ENCODE results near the gene MYMK. TPM values are rescaled to one million over a fixed set of nuclear protein-coding genes. Genes with fewer than 3 reads are reported as not detected.

The MYMK gene
- total and polyA plus RNA-seq, 2 experiments from 2014 or later: not detected

DNA sequence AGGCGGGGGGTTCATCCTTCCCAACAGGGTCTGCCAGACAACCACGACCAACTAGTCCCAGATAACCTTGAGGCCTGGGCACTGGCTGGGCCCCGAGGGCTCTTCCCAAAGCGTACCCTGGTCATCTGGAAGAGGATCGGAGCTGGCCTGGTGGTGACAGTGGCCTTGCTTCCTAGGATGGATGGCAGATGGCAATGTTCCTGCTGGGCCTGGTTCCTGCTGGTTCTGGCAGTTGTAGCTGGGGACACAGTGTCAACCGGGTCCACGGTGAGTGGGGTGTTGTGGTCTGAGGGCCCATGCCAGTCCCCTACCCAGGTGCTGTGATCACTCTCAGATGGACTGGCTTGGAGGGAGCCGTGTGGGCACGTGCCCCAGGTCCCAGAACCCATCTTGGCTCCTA lies 11.8 kb upstream of the MYMK start:
- no peaks in the 10 kb centered on the region for H4K20me1 ChIP-seq (replicated peaks; ENCODE audit: insufficient read depth)
- no peak overlapping the region for H3K4me3 Mint-ChIP-seq
- no peaks in the 10 kb centered on the region for H3K9me3 Mint-ChIP-seq

More for the DNA sequence above, 11.8 kb upstream of the MYMK start:
- H3K9me2 ChIP-seq (ENCODE audit: insufficient read depth): no peaks in the 10 kb centered on the region
- Mint-ChIP-seq H3K27ac (no peak overlapping the region), H3K27me3 (ENCODE audit: insufficient read depth, low read depth, poor library complexity) (peaks cover 26% of the 10 kb centered on the region), H3K4me1 (peaks cover 29% of the 10 kb centered on the region), H3K36me3 (ENCODE audit: low read depth) (no peaks in the 10 kb centered on the region)
- H3K4me3 ChIP-seq: no peak overlapping the region
- H3K27me3 ChIP-seq (ENCODE audit: insufficient read depth): peaks cover 9% of the 10 kb centered on the region; the same call in 1 of the 2 replicates
- 0 out of 2 replicates have a peak, but pooled peaks cover 4% of the 10 kb centered on the region for H3F3A ChIP-seq (replicated peaks; ENCODE audit: low read depth)
- DNase-seq (ENCODE audit: low spot score): no peak
- no peaks in the 10 kb centered on the region for H3K79me2 ChIP-seq (replicated peaks; ENCODE audit: insufficient read depth)
- ATAC-seq: no peak
- peaks cover 10% of the 10 kb centered on the region; the same call in 1 of the 2 replicates for H3K4me1 ChIP-seq (ENCODE audit: insufficient read depth)
- H2AFZ ChIP-seq: no peak overlapping the region
- H3K4me2 ChIP-seq: no peak overlapping the region
- H3K36me3 ChIP-seq (ENCODE audit: insufficient read depth): no peaks in the 10 kb centered on the region
- no peak overlapping the region for H3K27ac ChIP-seq (ENCODE audit: low read depth)
- TF ChIP-seq ZNF114 (CRISPR knock-in tag; IDR thresholded peaks at IDR 0.05): no peak
- TF ChIP-seq ZNF331 (CRISPR knock-in tag; IDR thresholded peaks at IDR 0.05; ENCODE audit: low read depth): no peak
- no peak for TF ChIP-seq ETS1 (IDR thresholded peaks at IDR 0.05)
- no peak for TF ChIP-seq STAT1 (IDR thresholded peaks at IDR 0.05; ENCODE audit: unreplicated experiment)
- TF ChIP-seq CTCF (conservative IDR thresholded peaks at IDR 0.05; ENCODE audit: low read depth in 2 of 2): no peak
- TF ChIP-seq NANOG (IDR thresholded peaks at IDR 0.05; ENCODE audit: borderline replicate concordance): no peak
- no peak for TF ChIP-seq EZH2 (IDR thresholded peaks at IDR 0.05; ENCODE audit: low read depth, unreplicated experiment)
- TF ChIP-seq JUNB (IDR thresholded peaks at IDR 0.05; ENCODE audit: unreplicated experiment): no peak
- TF ChIP-seq EZH2phosphoT487 (IDR thresholded peaks at IDR 0.05; ENCODE audit: unreplicated experiment): no peak
- no peak for TF ChIP-seq POLR2AphosphoS5 (IDR thresholded peaks at IDR 0.05; ENCODE audit: low read depth)
- TF ChIP-seq REST (IDR thresholded peaks at IDR 0.05; ENCODE audit: unreplicated experiment): no peak
- no peak for TF ChIP-seq CREB1 (CRISPR knock-in tag; IDR thresholded peaks at IDR 0.05; ENCODE audit: low read depth)
- no peak for TF ChIP-seq ZNF462 (CRISPR knock-in tag; IDR thresholded peaks at IDR 0.05)

All from GM23338 (cell line).